HG03575 (cell line): ENCODE measurements around the gene GSG1L2.
"Not testable (repeated sequence)": the region's sequence is repeated elsewhere in the genome, so short reads cannot be mapped to it uniquely, and the experiment has no call there.

Experiments
- ATAC-seq: cut with Tn5 transposase; IDR thresholded peaks from one replicate; pipeline ENCODE4 v1.9.1; 2021; ENCODE audit not compliant: unreplicated experiment, insufficient number of reproducible peaks, low FRiP score; ENCODE audit errors: extremely low read depth

GSG1L2 gene

GRCh38 chr17:9798724-9799123, 23.2 kb downstream of the GSG1L2 start:
- no peak for ATAC-seq

- no peak for ATAC-seq
Measured at GRCh38 chr17:9798008-9798407, 23.9 kb downstream of the GSG1L2 start.

- no peak for ATAC-seq
Measured at GRCh38 chr17:9792181-9792840, 29.6 kb downstream of the GSG1L2 start.

GRCh38 chr17:9790889-9791876, 30.7 kb downstream of the GSG1L2 start, which contains the start of gene DHRS7C:
TSS of gene DHRS7C (minus strand) at chr17:9791592. CDS start at chr17:9791284, 308 bp downstream.
- no peak for ATAC-seq

GRCh38 chr17:9790316-9790715, 31.6 kb downstream of the GSG1L2 start:
- no peak for ATAC-seq

- ATAC-seq: no peak
Measured at GRCh38 chr17:9788601-9789000, 33.3 kb downstream of the GSG1L2 start.

- no peak for ATAC-seq
Measured at GRCh38 chr17:9784544-9784943, 37.3 kb downstream of the GSG1L2 start.

GRCh38 chr17:9783465-9783864, 38.4 kb downstream of the GSG1L2 start:
- ATAC-seq: not testable (repeated sequence)

GRCh38 chr17:9783050-9783449, 38.8 kb downstream of the GSG1L2 start:
- no peak for ATAC-seq

GRCh38 chr17:9780552-9780951, 41.3 kb downstream of the GSG1L2 start:
- ATAC-seq: no peak

- ATAC-seq: no peak
Measured at GRCh38 chr17:9776911-9777310, 45.0 kb downstream of the GSG1L2 start.

- ATAC-seq: no peak
Measured at GRCh38 chr17:9772658-9773057, 49.2 kb downstream of the GSG1L2 start.

GRCh38 chr17:9771465-9771864, 50.4 kb downstream of the GSG1L2 start:
- no peak for ATAC-seq

GRCh38 chr17:9769036-9769695, 52.7 kb downstream of the GSG1L2 start:
- ATAC-seq: no peak

- ATAC-seq: no peak
Measured at GRCh38 chr17:9768381-9768934, 53.4 kb downstream of the GSG1L2 start.

- no peak for ATAC-seq
Measured at GRCh38 chr17:9767432-9767991, 54.4 kb downstream of the GSG1L2 start.

- ATAC-seq: no peak
Measured at GRCh38 chr17:9766970-9767369, 54.9 kb downstream of the GSG1L2 start.

GRCh38 chr17:9765322-9765721, 56.6 kb downstream of the GSG1L2 start:
- ATAC-seq: no peak

GRCh38 chr17:9763643-9764042, 58.2 kb downstream of the GSG1L2 start:
- ATAC-seq: no peak
